ENCODE measurements around the gene VPS54. TPM values are rescaled to one million over a fixed set of nuclear protein-coding genes. Genes with fewer than 3 reads are reported as not detected.

Gene VPS54
- total and polyA plus RNA-seq, 2 donors from 2014 or later, result 17.4 to 25.0 TPM

GRCh38 chr2:63980794-63981193 is 38.4 kb downstream of the VPS54 start:
- H3K36me3 ChIP-seq (ENCODE audit: control insufficient read depth in 2 of 3, insufficient read depth in 3 of 3, low read length in 3 of 3), result peaks cover 0 to 5% (median 0%) of the 10 kb centered on the region in 3 donors
- TF ChIP-seq, protein P1, sequence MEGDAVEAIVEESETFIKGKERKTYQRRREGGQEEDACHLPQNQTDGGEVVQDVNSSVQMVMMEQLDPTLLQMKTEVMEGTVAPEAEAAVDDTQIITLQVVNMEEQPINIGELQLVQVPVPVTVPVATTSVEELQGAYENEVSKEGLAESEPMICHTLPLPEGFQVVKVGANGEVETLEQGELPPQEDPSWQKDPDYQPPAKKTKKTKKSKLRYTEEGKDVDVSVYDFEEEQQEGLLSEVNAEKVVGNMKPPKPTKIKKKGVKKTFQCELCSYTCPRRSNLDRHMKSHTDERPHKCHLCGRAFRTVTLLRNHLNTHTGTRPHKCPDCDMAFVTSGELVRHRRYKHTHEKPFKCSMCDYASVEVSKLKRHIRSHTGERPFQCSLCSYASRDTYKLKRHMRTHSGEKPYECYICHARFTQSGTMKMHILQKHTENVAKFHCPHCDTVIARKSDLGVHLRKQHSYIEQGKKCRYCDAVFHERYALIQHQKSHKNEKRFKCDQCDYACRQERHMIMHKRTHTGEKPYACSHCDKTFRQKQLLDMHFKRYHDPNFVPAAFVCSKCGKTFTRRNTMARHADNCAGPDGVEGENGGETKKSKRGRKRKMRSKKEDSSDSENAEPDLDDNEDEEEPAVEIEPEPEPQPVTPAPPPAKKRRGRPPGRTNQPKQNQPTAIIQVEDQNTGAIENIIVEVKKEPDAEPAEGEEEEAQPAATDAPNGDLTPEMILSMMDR (IDR thresholded peaks at IDR 0.05; ENCODE audit: borderline replicate concordance, extremely low read depth, insufficient read depth), result no peak
- intact Hi-C loops (cut with DNase I), result no loop called here
- H3K4me1 ChIP-seq (ENCODE audit: control insufficient read depth in 2 of 3, insufficient read depth in 2 of 3, low read depth in 1 of 3, low read length in 3 of 3), result peaks cover 0 to 4% (median 0%) of the 10 kb centered on the region in 3 donors
- no peaks in the 10 kb centered on the region for H3K27me3 ChIP-seq (ENCODE audit: control insufficient read depth, insufficient read depth, low read length)
- H3K4me3 ChIP-seq (ENCODE audit: low read length in 3 of 3), result no peak overlapping the region
- H3K9ac ChIP-seq (ENCODE audit: low read length in 3 of 3), result no peak overlapping the region
- H3K27ac ChIP-seq (ENCODE audit: low read depth in 2 of 2, low read length in 2 of 2), result no peak overlapping the region
- DNase-seq (no peak), FAIRE-seq (no peak)
- no peaks in the 10 kb centered on the region for H3K9me3 ChIP-seq (ENCODE audit: control insufficient read depth in 2 of 3, insufficient read depth in 1 of 3, low read length in 3 of 3)

DNA sequence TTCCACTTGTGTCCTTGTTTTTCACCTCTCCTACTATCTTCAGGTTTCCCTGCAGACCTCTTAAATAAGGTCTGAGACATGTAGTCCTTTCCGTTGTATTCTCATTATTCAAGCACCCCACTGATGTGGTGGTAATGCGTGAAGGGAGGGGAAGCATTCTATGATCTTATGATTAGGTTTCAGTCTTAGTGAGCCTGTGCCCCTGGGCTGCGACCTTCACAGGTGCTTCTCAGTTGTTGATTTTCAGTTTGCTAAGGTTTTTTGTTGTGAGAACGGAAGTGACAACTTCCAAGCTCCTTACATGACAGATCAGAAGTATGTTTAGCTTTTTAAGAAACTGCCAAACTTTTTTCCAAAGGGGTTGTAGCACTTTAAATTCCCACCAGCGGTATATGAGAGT is 41.3 kb downstream of the VPS54 start:
- Histone ChIP-seq H3K36me3 (ENCODE audit: control insufficient read depth in 2 of 3, insufficient read depth in 3 of 3, low read length in 3 of 3) (peaks cover 0 to 5% (median 0%) of the 10 kb centered on the region in 3 donors), H3K27ac (ENCODE audit: low read depth in 2 of 2, low read length in 2 of 2) (no peak overlapping the region), H3K4me1 (ENCODE audit: control insufficient read depth in 2 of 3, insufficient read depth in 2 of 3, low read depth in 1 of 3, low read length in 3 of 3) (no peaks in the 10 kb centered on the region), H3K27me3 (ENCODE audit: control insufficient read depth, insufficient read depth, low read length) (no peaks in the 10 kb centered on the region), H3K9me3 (ENCODE audit: control insufficient read depth in 2 of 3, insufficient read depth in 1 of 3, low read length in 3 of 3) (no peaks in the 10 kb centered on the region), H3K4me3 (ENCODE audit: low read length in 3 of 3) (no peak overlapping the region), H3K9ac (ENCODE audit: low read length in 3 of 3) (no peak overlapping the region)
- TF ChIP-seq, protein P1 (IDR thresholded peaks at IDR 0.05; ENCODE audit: borderline replicate concordance, extremely low read depth, insufficient read depth), result no peak
- no peak for DNase-seq
- no peak for FAIRE-seq
- intact Hi-C loops (cut with DNase I), result no loop called here

DNA sequence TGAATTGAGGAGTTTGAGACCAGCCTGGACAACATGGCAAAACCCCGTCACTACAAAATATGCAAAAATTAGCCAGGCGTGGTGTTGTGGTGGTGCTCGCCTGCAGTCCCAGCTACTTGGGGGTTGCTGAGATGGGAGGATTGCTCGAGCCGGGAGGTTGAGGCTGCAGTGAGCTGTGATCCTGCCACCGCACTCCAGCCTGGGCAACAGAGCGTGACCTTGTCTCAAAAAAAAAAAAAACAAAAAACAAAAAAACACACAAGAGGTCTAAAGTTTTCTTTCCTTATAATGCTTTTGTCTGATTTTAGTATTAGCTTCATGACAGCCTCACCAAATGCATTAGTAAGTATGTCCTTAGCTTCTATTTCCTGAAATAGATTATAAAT is 43.1 kb downstream of the VPS54 start:
- FAIRE-seq (no peak), DNase-seq (no peak)
- Histone ChIP-seq H3K4me3 (ENCODE audit: low read length in 3 of 3) (no peak overlapping the region), H3K9me3 (ENCODE audit: control insufficient read depth in 2 of 3, insufficient read depth in 1 of 3, low read length in 3 of 3) (no peaks in the 10 kb centered on the region), H3K36me3 (ENCODE audit: control insufficient read depth in 2 of 3, insufficient read depth in 3 of 3, low read length in 3 of 3) (peaks cover 2 to 6% (median 3%) of the 10 kb centered on the region in 3 donors), H3K27ac (ENCODE audit: low read depth in 2 of 2, low read length in 2 of 2) (no peak overlapping the region), H3K9ac (ENCODE audit: low read length in 3 of 3) (no peak overlapping the region), H3K27me3 (ENCODE audit: control insufficient read depth, insufficient read depth, low read length) (no peaks in the 10 kb centered on the region), H3K4me1 (ENCODE audit: control insufficient read depth in 2 of 3, insufficient read depth in 2 of 3, low read depth in 1 of 3, low read length in 3 of 3) (no peaks in the 10 kb centered on the region)
- intact Hi-C loops (cut with DNase I), result no loop called here
- TF ChIP-seq, protein P1 (IDR thresholded peaks at IDR 0.05; ENCODE audit: borderline replicate concordance, extremely low read depth, insufficient read depth), result no peak
